ENCODE data around the gene RRN3.
"Not testable (repeated sequence)": the region's sequence is repeated elsewhere in the genome, so short reads cannot be mapped to it uniquely, and the experiment has no call there.

RRN3 gene

GRCh38 chr16:15096583-15096972 is 2.5 kb upstream of the RRN3 start:
- DNase-seq: not testable (repeated sequence)

- DNase-seq: not testable (repeated sequence)
Observed at GRCh38 chr16:15093571-15093954, 509 bp downstream of the RRN3 start.

GRCh38 chr16:15090663-15091269 is 3.3 kb downstream of the RRN3 start:
- DNase-seq: not testable (repeated sequence)

- not testable (repeated sequence) for DNase-seq
Observed at GRCh38 chr16:15082788-15083187, 11.3 kb downstream of the RRN3 start.

- DNase-seq: not testable (repeated sequence)
Observed at GRCh38 chr16:15080883-15081282, 13.2 kb downstream of the RRN3 start.

- not testable (repeated sequence) for DNase-seq
Observed at GRCh38 chr16:15076161-15076560, 17.9 kb downstream of the RRN3 start.

GRCh38 chr16:15073101-15073500 is 21.0 kb downstream of the RRN3 start:
- DNase-seq: no peak

GRCh38 chr16:15071916-15072769 is 21.9 kb downstream of the RRN3 start:
- peak; percentile 8 for DNase-seq

- DNase-seq: not testable (repeated sequence)
Observed at GRCh38 chr16:15071013-15071412, 23.1 kb downstream of the RRN3 start.

- DNase-seq: not testable (repeated sequence)
Observed at GRCh38 chr16:15066690-15067089, 27.4 kb downstream of the RRN3 start.

- not testable (repeated sequence) for DNase-seq
Observed at GRCh38 chr16:15065961-15066360, 28.1 kb downstream of the RRN3 start.

GRCh38 chr16:15062085-15062810 is 31.8 kb downstream of the RRN3 start:
- not testable (repeated sequence) for DNase-seq

- DNase-seq: no peak
Observed at GRCh38 chr16:15059324-15059723, 34.7 kb downstream of the RRN3 start.

GRCh38 chr16:15057681-15058417 is 36.2 kb downstream of the RRN3 start:
- DNase-seq: no peak

GRCh38 chr16:15055141-15056053 is 38.7 kb downstream of the RRN3 start:
- no peak for DNase-seq

- DNase-seq: no peak
Observed at GRCh38 chr16:15054357-15055140, 39.5 kb downstream of the RRN3 start.

GRCh38 chr16:15053904-15054303 is 40.2 kb downstream of the RRN3 start:
- no peak for DNase-seq

GRCh38 chr16:15052747-15053476 is 41.2 kb downstream of the RRN3 start:
- no peak for DNase-seq

- DNase-seq: no peak
Observed at GRCh38 chr16:15051387-15051951, 42.6 kb downstream of the RRN3 start.

- not testable (repeated sequence) for DNase-seq
Observed at GRCh38 chr16:15050440-15050839, 43.6 kb downstream of the RRN3 start.
